Measurements from ENCODE around the gene CENPT.

GRCh38 chr16:67879936-67880335 is 32.4 kb upstream of the CENPT start:
- TF ChIP-seq CTCF (IDR thresholded peaks at IDR 0.05) (no peak), EZH2 (IDR thresholded peaks at IDR 0.05; ENCODE audit: borderline replicate concordance, insufficient read depth, low read depth, low read length, poor library complexity, severe bottlenecking) (no peak)
